Kidney capillary endothelial cell (primary cell): ENCODE results near the gene SLC9A9.

Source experiments
- DNase-seq: peaks from one replicate; pipeline ENCODE4 v3.0.0-alpha.2; 2018; ENCODE audit warnings: low spot score

The SLC9A9 gene

GRCh38 chr3:143413372-143413771 is 434.9 kb downstream of the SLC9A9 start:
- no peak for DNase-seq

GRCh38 chr3:143412084-143412483 is 436.2 kb downstream of the SLC9A9 start:
- no peak for DNase-seq

- no peak for DNase-seq
Measured at GRCh38 chr3:143410259-143410658, 438.0 kb downstream of the SLC9A9 start.

- no peak for DNase-seq
Measured at GRCh38 chr3:143408771-143409170, 439.5 kb downstream of the SLC9A9 start.

- no peak for DNase-seq
Measured at GRCh38 chr3:143402602-143403001, 445.7 kb downstream of the SLC9A9 start.

- no peak for DNase-seq
Measured at GRCh38 chr3:143396790-143397189, 451.5 kb downstream of the SLC9A9 start.

GRCh38 chr3:143389388-143389787 is 458.9 kb downstream of the SLC9A9 start:
- no peak for DNase-seq

- DNase-seq: no peak
Measured at GRCh38 chr3:143387425-143387824, 460.8 kb downstream of the SLC9A9 start.

- no peak for DNase-seq
Measured at GRCh38 chr3:143384076-143384475, 464.2 kb downstream of the SLC9A9 start.

- no peak for DNase-seq
Measured at GRCh38 chr3:143383421-143383820, 464.8 kb downstream of the SLC9A9 start.

- no peak for DNase-seq
Measured at GRCh38 chr3:143382816-143383215, 465.5 kb downstream of the SLC9A9 start.

GRCh38 chr3:143380449-143380848 is 467.8 kb downstream of the SLC9A9 start:
- no peak for DNase-seq

- no peak for DNase-seq
Measured at GRCh38 chr3:143375698-143376097, 472.6 kb downstream of the SLC9A9 start.

GRCh38 chr3:143367171-143367570 is 481.1 kb downstream of the SLC9A9 start:
- no peak for DNase-seq

GRCh38 chr3:143366672-143367071 is 481.6 kb downstream of the SLC9A9 start:
- DNase-seq: no peak

- DNase-seq: no peak
Measured at GRCh38 chr3:143363949-143364348, 484.3 kb downstream of the SLC9A9 start.

- DNase-seq: no peak
Measured at GRCh38 chr3:143363276-143363675, 485.0 kb downstream of the SLC9A9 start.

- DNase-seq: no peak
Measured at GRCh38 chr3:143362115-143362991, 485.9 kb downstream of the SLC9A9 start.

GRCh38 chr3:143361589-143361988 is 486.7 kb downstream of the SLC9A9 start:
- DNase-seq: no peak

GRCh38 chr3:143360244-143360643 is 488.0 kb downstream of the SLC9A9 start:
- DNase-seq: no peak

GRCh38 chr3:143358793-143359491 is 489.3 kb downstream of the SLC9A9 start:
- DNase-seq: peak; percentile 21

- no peak for DNase-seq
Measured at GRCh38 chr3:143358155-143358792, 490.0 kb downstream of the SLC9A9 start.

- DNase-seq: no peak
Measured at GRCh38 chr3:143357700-143358099, 490.6 kb downstream of the SLC9A9 start.
